DND-41 (cell line): ENCODE results near the gene SINHCAF.

ENCODE experiments used
- CTCF ChIP-seq: IDR thresholded peaks from 2 replicates; pipeline ENCODE4 v1.5.1; 2012; ENCODE audit warnings: borderline replicate concordance, low read length, moderate library complexity, mild to moderate bottlenecking; ENCODE audit not compliant: poor library complexity, severe bottlenecking; ENCODE audit errors: extremely low read depth
- EZH2 ChIP-seq: IDR thresholded peaks from 3 replicates; pipeline ENCODE4 v1.6.1; 2012; ENCODE audit warnings: borderline replicate concordance, low read depth, mild to moderate bottlenecking, moderate library complexity, low read length, inconsistent platforms; ENCODE audit not compliant: severe bottlenecking

- TF ChIP-seq CTCF: no peak
- TF ChIP-seq EZH2: no peak
Measured at GRCh38 chr12:31346267-31346666, 20.3 kb upstream of the SINHCAF start.
